ENCODE data around the gene TEX44.

TEX44 gene

GRCh38 chr2:231605607-231606091 lies 13.0 kb downstream of the TEX44 start:
- peak; percentile 15 to 64 (median 39) for DNase-seq

GRCh38 chr2:231606941-231607340 lies 14.3 kb downstream of the TEX44 start:
- DNase-seq: no peak

GRCh38 chr2:231611273-231612108 lies 18.8 kb downstream of the TEX44 start:
- peak in 2 of 3 experiments; percentile 11 to 49 for DNase-seq

GRCh38 chr2:231612109-231612455 lies 19.4 kb downstream of the TEX44 start:
- DNase-seq: peak in 2 of 3 experiments; percentile 75 to 86

- peak; percentile 49 to 91 (median 83) for DNase-seq
Measured at GRCh38 chr2:231612456-231613330, 20.0 kb downstream of the TEX44 start.

- DNase-seq: peak in 1 of 3 experiments; percentile 65
Measured at GRCh38 chr2:231613331-231613662, 20.6 kb downstream of the TEX44 start.

- peak; percentile 72 to 94 (median 94) for DNase-seq
Measured at GRCh38 chr2:231613663-231614558, 21.2 kb downstream of the TEX44 start.

- peak in 1 of 3 experiments; percentile 84 for DNase-seq
Measured at GRCh38 chr2:231614559-231615057, 21.9 kb downstream of the TEX44 start.

GRCh38 chr2:231615058-231615671 lies 22.5 kb downstream of the TEX44 start:
- DNase-seq: peak in 1 of 3 experiments; percentile 42

GRCh38 chr2:231616296-231616695 lies 23.6 kb downstream of the TEX44 start:
- no peak for DNase-seq

GRCh38 chr2:231617059-231617926 lies 24.6 kb downstream of the TEX44 start:
- DNase-seq: no peak

- DNase-seq: peak in 2 of 3 experiments; percentile 90 to 93
Measured at GRCh38 chr2:231621051-231621879, 28.6 kb downstream of the TEX44 start.

- DNase-seq: no peak
Measured at GRCh38 chr2:231622963-231623362, 30.3 kb downstream of the TEX44 start.

GRCh38 chr2:231626449-231626848 lies 33.8 kb downstream of the TEX44 start:
- DNase-seq: no peak

- DNase-seq: no peak
Measured at GRCh38 chr2:231627384-231628120, 34.9 kb downstream of the TEX44 start.

GRCh38 chr2:231632559-231633142 lies 40.0 kb downstream of the TEX44 start:
- no peak for DNase-seq

- DNase-seq: no peak
Measured at GRCh38 chr2:231633241-231633976, 40.7 kb downstream of the TEX44 start.

GRCh38 chr2:231634412-231634811 lies 41.7 kb downstream of the TEX44 start:
- DNase-seq: no peak

Measured in NCI-H1417 (cell line).